HepG2 (cell line): ENCODE results near the gene DDC. TPM values are rescaled to one million over a fixed set of nuclear protein-coding genes. Genes with fewer than 3 reads are reported as not detected.

Experiments used
- ATAC-seq: fragments of 200-7000 bp; cut with Tn5 transposase; 3 replicates; pipeline ENCODE4 v1.9.1; 2020; ENCODE audit warnings: mild to moderate bottlenecking, moderate library complexity
- BruUV-seq: library from RNA; stranded (reverse); fragments of 400-500 nt; replicated peaks from 2 replicates; lab custom pipeline; 2021; lab: Mats Ljungman, UMichigan
- CTCF ChIA-PET: fragments of 300-600 bp; formaldehyde crosslinking; extraction: SDS; loops from one replicate; lab custom pipeline; 2021; ENCODE audit warnings: low total read pairs, inconsistent platforms, low intra/inter-chr PET ratio; lab: Yijun Ruan, JAX
- POLR2A ChIA-PET: fragments of 350-600 bp; sonication (Branson Sonifier 250); formaldehyde crosslinking; loops from one replicate; lab custom pipeline; 2020; ENCODE audit warnings: antibody characterized with exemption, inconsistent platforms; lab: Yijun Ruan, JAX
- DNase-seq: peaks from one replicate; pipeline ENCODE4 v3.0.0-alpha.2; 2015; ENCODE audit warnings: low spot score
- FAIRE-seq: peaks from 3 replicates; lab custom pipeline; 2011; peaks lifted over from hg19 to GRCh38; lab: Jason Lieb, UNC
- H2AFZ ChIP-seq: one replicate; pipeline ENCODE4 v1.6.1; 2011; ENCODE audit warnings: low read length, inconsistent platforms
- H3K27ac ChIP-seq: fragments of 300-600 bp; 3 replicates; pipeline ENCODE4 v1.8.0; 2011; ENCODE audit warnings: mixed run types, mild to moderate bottlenecking, mixed read lengths, low read length, inconsistent platforms; ENCODE audit not compliant: insufficient read depth; ENCODE audit errors: extremely low read length
- H3K27me3 ChIP-seq, 2 experiments: fragments of 200-600 bp in 1 of 2; 2 replicates in 1 of 2; 3 replicates in 1 of 2; pipeline versions ENCODE4 v1.6.0 to v1.8.0; 2011; ENCODE audit warnings: low read length in 2 of 2, mild to moderate bottlenecking in 2 of 2, moderate library complexity in 2 of 2, inconsistent platforms in 1 of 2; ENCODE audit not compliant: insufficient read depth in 2 of 2, control insufficient read depth in 1 of 2
- H3K36me3 ChIP-seq, 2 experiments: fragments of 200-600 bp in 1 of 2; replicated peaks in 1 of 2; 2 replicates in 1 of 2; 3 replicates in 1 of 2; pipeline versions ENCODE4 v1.5.1 to v1.8.0; 2011; ENCODE audit warnings: low read length in 2 of 2, inconsistent platforms in 1 of 2; ENCODE audit not compliant: insufficient read depth in 2 of 2, control insufficient read depth in 1 of 2
- H3K4me1 ChIP-seq: 2 replicates; pipeline ENCODE4 v1.5.1; 2012; ENCODE audit warnings: low read length, inconsistent platforms; ENCODE audit not compliant: insufficient read depth
- H3K4me2 ChIP-seq: 2 replicates; pipeline ENCODE4 v1.6.0; 2011; ENCODE audit warnings: low read depth, low read length, inconsistent platforms
- H3K4me3 ChIP-seq, 3 experiments: fragments of 200-600 bp in 1 of 3; sonication (generic), shearing (Covaris generic) in 1 of 3; replicated peaks in 1 of 3; 2 replicates each; pipeline ENCODE4 v1.5.1; 2011 to 2016; ENCODE audit warnings: low read length in 3 of 3, inconsistent platforms in 2 of 3, low read depth in 2 of 3, mild to moderate bottlenecking in 2 of 3, control low read depth in 1 of 3, mixed read lengths in 1 of 3; ENCODE audit not compliant: insufficient read depth in 1 of 3
- H3K79me2 ChIP-seq: one replicate; pipeline ENCODE4 v1.6.1; 2011; ENCODE audit warnings: low read length, inconsistent platforms; ENCODE audit not compliant: insufficient read depth
- H3K9ac ChIP-seq: 2 replicates; pipeline ENCODE4 v1.6.0; 2011; ENCODE audit warnings: mild to moderate bottlenecking, low read depth, low read length, inconsistent platforms; ENCODE audit not compliant: insufficient read depth
- H3K9me3 ChIP-seq: 2 replicates; pipeline ENCODE4 v1.5.1; 2012; ENCODE audit warnings: mild to moderate bottlenecking, low read length
- H4K20me1 ChIP-seq: 2 replicates; pipeline ENCODE4 v1.6.0; 2011; ENCODE audit warnings: inconsistent platforms, mild to moderate bottlenecking, low read length, moderate library complexity; ENCODE audit not compliant: insufficient read depth
- FUBP1 ChIP-seq: sonication (generic); formaldehyde crosslinking; IDR thresholded peaks from 2 replicates; pipeline ENCODE4 v1.5.1; 2020; ENCODE audit warnings: missing genetic modification reagents, mild to moderate bottlenecking, borderline replicate concordance
- HNRNPUL1 ChIP-seq: fragments of 200-400 bp; formaldehyde crosslinking; IDR thresholded peaks from 2 replicates; pipeline ENCODE4 v1.6.1; 2017; ENCODE audit warnings: low read depth, mild to moderate bottlenecking, low read length, moderate library complexity
- MLX ChIP-seq: IDR thresholded peaks from 2 replicates; pipeline ENCODE4 v1.6.1; 2016
- POLR2AphosphoS5 ChIP-seq: IDR thresholded peaks from 2 replicates; pipeline ENCODE4 v1.6.1; 2012; ENCODE audit warnings: low read depth, low read length
- POLR2G ChIP-seq: fragments of 200-400 bp; formaldehyde crosslinking; IDR thresholded peaks from 2 replicates; pipeline ENCODE4 v1.6.1; 2018; ENCODE audit warnings: mild to moderate bottlenecking, low read depth, low read length, moderate library complexity
- SP2 ChIP-seq: sonication (generic); formaldehyde crosslinking; IDR thresholded peaks from 2 replicates; pipeline ENCODE4 v1.5.1; 2020; ENCODE audit warnings: mild to moderate bottlenecking, missing genetic modification reagents
- THAP8 ChIP-seq: sonication (generic); formaldehyde crosslinking; IDR thresholded peaks from 2 replicates; pipeline ENCODE4 v1.5.1; 2020; ENCODE audit warnings: missing genetic modification reagents, mild to moderate bottlenecking, borderline replicate concordance
- ZNF20 ChIP-seq: sonication (generic); formaldehyde crosslinking; IDR thresholded peaks from 2 replicates; pipeline ENCODE4 v1.4.0; 2020; ENCODE audit warnings: mild to moderate bottlenecking, moderate library complexity, missing genetic modification reagents
- ZNF709 ChIP-seq: sonication (generic); formaldehyde crosslinking; IDR thresholded peaks from 2 replicates; pipeline ENCODE4 v1.5.0; 2020; ENCODE audit warnings: mild to moderate bottlenecking, missing genetic modification reagents
- ZNF792 ChIP-seq: IDR thresholded peaks from 2 replicates; pipeline ENCODE4 v1.6.1; 2016
- WGBS: methylation state at CpG from one replicate; pipeline ENCODE4 v1.1.6; 2017; ENCODE audit warnings: low lambda C conversion rate; 5-methylcytosine and 5-hydroxymethylcytosine counted together
- in situ Hi-C: cut with HindIII; loops from 2 replicates; pipeline ENCODE4 v1.10.0; 2017; ENCODE audit warnings: low pct_unique_long_range_greater_than_20kb; ENCODE audit not compliant: extremely low pct_ligation_motif_present
- intact Hi-C: fragments of 100-400 bp; cut with micrococcal nuclease; formaldehyde crosslinking; loops from one replicate; pipeline ENCODE4 v1.10.0; 2022; ENCODE audit not compliant: unreplicated experiment
- polyA plus RNA-seq, 8 experiments: library from polyadenylated mRNA; depleted of rRNA in 3 of 8; stranded (reverse) in 7 of 8; unstranded in 1 of 8; fragments of >200 nt; fragmentation: Illumina TruSeq in 4 of 8; extraction: Trizol in 4 of 8; gene quantifications; 2 replicates each; pipeline versions ENCODE4 v1.2.1 to v1.2.3, GENCODE V29; 2011 to 2016; ENCODE audit warnings: low read depth in 4 of 8, missing spikeins in 1 of 8, mixed read lengths in 1 of 8; ENCODE audit not compliant: insufficient read depth in 1 of 8
- total RNA-seq, 5 experiments: library from RNA; depleted of rRNA; stranded (reverse); fragments of >200 nt; fragmentation: Illumina TruSeq; extraction: Trizol; gene quantifications; 2 replicates each; pipeline ENCODE4 v1.2.3, GENCODE V29; 2016; ENCODE audit warnings: low read depth in 1 of 5
- TF ChIP-seq, protein P1 (sequence below): sonication (generic); formaldehyde crosslinking; IDR thresholded peaks from 2 replicates; pipeline ENCODE4 v1.4.0; 2020; ENCODE audit warnings: missing genetic modification reagents, low read depth, mild to moderate bottlenecking, borderline replicate concordance
- TF ChIP-seq, protein P2 (sequence below): sonication (generic); formaldehyde crosslinking; IDR thresholded peaks from 2 replicates; pipeline ENCODE4 v1.4.0; 2020; ENCODE audit warnings: missing genetic modification reagents, borderline replicate concordance

Gene DDC
- total and polyA plus RNA-seq, 2 of the 13 experiments (the other 11 are each of a cell fraction or from before 2014, with no cell fraction given) = 11.7 to 93.3 TPM

GRCh38 chr7:50473531-50473930 is 91.7 kb downstream of the DDC start:
- ChIA-PET POLR2A (no interaction called here), CTCF (no interaction called here)
- FAIRE-seq = no peak
- intact Hi-C loops = no loop called here
- BruUV-seq = no TSS peak
- Histone ChIP-seq H4K20me1 (no peaks in the 10 kb centered on the region), H3K9me3 (no peaks in the 10 kb centered on the region), H3K9ac (no peak overlapping the region), H3K27me3 (no peaks in the 10 kb centered on the region), H3K4me1 (peaks cover 9% of the 10 kb centered on the region; the same call in 1 of the 2 replicates), H3K36me3 (peaks cover 5 to 9% of the 10 kb centered on the region in 2 experiments; a peak in 4 of 5 replicates), H3K4me3 (no peak overlapping the region), H3K4me2 (no peak overlapping the region), H2AFZ (no peak overlapping the region), H3K27ac (no peak overlapping the region), H3K79me2 (no peaks in the 10 kb centered on the region)
- DNase-seq = no peak
- in situ Hi-C loops = loop anchor here (25.0 kb wide), 1 partner anchor 664 kb away; no protein-coding TSS in a partner anchor
- ATAC-seq = no peak
- 100% methylated on average over 4 of the region's 4 CpGs for WGBS
- no peak for TF ChIP-seq FUBP1 (CRISPR knock-in tag)
- TF ChIP-seq POLR2AphosphoS5 = no peak
- no peak for TF ChIP-seq POLR2G
- TF ChIP-seq ZNF709 (CRISPR knock-in tag) = no peak
- TF ChIP-seq ZNF792 = no peak

- no peak for DNase-seq
- no peaks in the 10 kb centered on the region for H3K79me2 ChIP-seq
- no peak for ATAC-seq
- ChIA-PET POLR2A (no interaction called here), CTCF (no interaction called here)
- H3K27ac ChIP-seq = no peak overlapping the region
- H2AFZ ChIP-seq = no peak overlapping the region
- H3K9me3 ChIP-seq = no peaks in the 10 kb centered on the region
- no peak overlapping the region for H3K4me2 ChIP-seq
- intact Hi-C loops = no loop called here
- in situ Hi-C loops = loop anchor here (25.0 kb wide), 1 partner anchor 665 kb away; no protein-coding TSS in a partner anchor
- peaks cover 12% of the 10 kb centered on the region for H3K4me1 ChIP-seq
- 95% methylated on average over 7 of the region's 7 CpGs for WGBS
- H3K4me3 ChIP-seq = no peak overlapping the region
- no peaks in the 10 kb centered on the region for H4K20me1 ChIP-seq
- no peak for FAIRE-seq
- BruUV-seq = no TSS peak
- peaks cover 5 to 9% of the 10 kb centered on the region in 2 experiments; a peak in 4 of 5 replicates for H3K36me3 ChIP-seq
- H3K27me3 ChIP-seq = no peaks in the 10 kb centered on the region
- no peak overlapping the region for H3K9ac ChIP-seq
- TF ChIP-seq, protein P1, sequence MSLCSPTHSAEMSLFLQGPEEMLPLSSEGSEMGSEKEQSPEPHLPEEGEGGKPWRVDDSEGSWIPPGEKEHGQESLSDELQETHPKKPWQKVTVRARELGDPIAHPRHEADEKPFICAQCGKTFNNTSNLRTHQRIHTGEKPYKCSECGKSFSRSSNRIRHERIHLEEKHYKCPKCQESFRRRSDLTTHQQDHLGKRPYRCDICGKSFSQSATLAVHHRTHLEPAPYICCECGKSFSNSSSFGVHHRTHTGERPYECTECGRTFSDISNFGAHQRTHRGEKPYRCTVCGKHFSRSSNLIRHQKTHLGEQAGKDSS = no peak
- TF ChIP-seq HNRNPUL1 = no peak
- TF ChIP-seq ZNF20 = no peak
- no peak for TF ChIP-seq SP2 (CRISPR knock-in tag)
- TF ChIP-seq, protein P2, sequence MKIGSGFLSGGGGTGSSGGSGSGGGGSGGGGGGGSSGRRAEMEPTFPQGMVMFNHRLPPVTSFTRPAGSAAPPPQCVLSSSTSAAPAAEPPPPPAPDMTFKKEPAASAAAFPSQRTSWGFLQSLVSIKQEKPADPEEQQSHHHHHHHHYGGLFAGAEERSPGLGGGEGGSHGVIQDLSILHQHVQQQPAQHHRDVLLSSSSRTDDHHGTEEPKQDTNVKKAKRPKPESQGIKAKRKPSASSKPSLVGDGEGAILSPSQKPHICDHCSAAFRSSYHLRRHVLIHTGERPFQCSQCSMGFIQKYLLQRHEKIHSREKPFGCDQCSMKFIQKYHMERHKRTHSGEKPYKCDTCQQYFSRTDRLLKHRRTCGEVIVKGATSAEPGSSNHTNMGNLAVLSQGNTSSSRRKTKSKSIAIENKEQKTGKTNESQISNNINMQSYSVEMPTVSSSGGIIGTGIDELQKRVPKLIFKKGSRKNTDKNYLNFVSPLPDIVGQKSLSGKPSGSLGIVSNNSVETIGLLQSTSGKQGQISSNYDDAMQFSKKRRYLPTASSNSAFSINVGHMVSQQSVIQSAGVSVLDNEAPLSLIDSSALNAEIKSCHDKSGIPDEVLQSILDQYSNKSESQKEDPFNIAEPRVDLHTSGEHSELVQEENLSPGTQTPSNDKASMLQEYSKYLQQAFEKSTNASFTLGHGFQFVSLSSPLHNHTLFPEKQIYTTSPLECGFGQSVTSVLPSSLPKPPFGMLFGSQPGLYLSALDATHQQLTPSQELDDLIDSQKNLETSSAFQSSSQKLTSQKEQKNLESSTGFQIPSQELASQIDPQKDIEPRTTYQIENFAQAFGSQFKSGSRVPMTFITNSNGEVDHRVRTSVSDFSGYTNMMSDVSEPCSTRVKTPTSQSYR (CRISPR knock-in tag) = no peak
- no peak for TF ChIP-seq MLX
- TF ChIP-seq THAP8 (CRISPR knock-in tag) = no peak
These were observed 92.8 kb downstream of the DDC start for GRCh38 chr7:50472427-50472826.
